HepG2 (cell line): Measurements from ENCODE around the gene PGK2. TPM values are rescaled to one million over a fixed set of nuclear protein-coding genes. Genes with fewer than 3 reads are reported as not detected.

Experiments used
- ATAC-seq: fragments of 200-7000 bp; cut with Tn5 transposase; 3 replicates; pipeline ENCODE4 v1.9.1; 2020; ENCODE audit warnings: mild to moderate bottlenecking, moderate library complexity
- BruUV-seq: library from RNA; stranded (reverse); fragments of 400-500 nt; replicated peaks from 2 replicates; lab custom pipeline; 2021; lab: Mats Ljungman, UMichigan
- CTCF ChIA-PET: fragments of 300-600 bp; formaldehyde crosslinking; extraction: SDS; loops from one replicate; lab custom pipeline; 2021; ENCODE audit warnings: low total read pairs, inconsistent platforms, low intra/inter-chr PET ratio; lab: Yijun Ruan, JAX
- POLR2A ChIA-PET: fragments of 350-600 bp; sonication (Branson Sonifier 250); formaldehyde crosslinking; loops from one replicate; lab custom pipeline; 2020; ENCODE audit warnings: antibody characterized with exemption, inconsistent platforms; lab: Yijun Ruan, JAX
- DNase-seq: peaks from one replicate; pipeline ENCODE4 v3.0.0-alpha.2; 2015; ENCODE audit warnings: low spot score
- FAIRE-seq: peaks from 3 replicates; lab custom pipeline; 2011; peaks lifted over from hg19 to GRCh38; lab: Jason Lieb, UNC
- H2AFZ ChIP-seq: one replicate; pipeline ENCODE4 v1.6.1; 2011; ENCODE audit warnings: low read length, inconsistent platforms
- H3K27ac ChIP-seq: fragments of 300-600 bp; 3 replicates; pipeline ENCODE4 v1.8.0; 2011; ENCODE audit warnings: mixed run types, mild to moderate bottlenecking, mixed read lengths, low read length, inconsistent platforms; ENCODE audit not compliant: insufficient read depth; ENCODE audit errors: extremely low read length
- H3K27me3 ChIP-seq, 2 experiments: fragments of 200-600 bp in 1 of 2; 2 replicates in 1 of 2; 3 replicates in 1 of 2; pipeline versions ENCODE4 v1.6.0 to v1.8.0; 2011; ENCODE audit warnings: low read length in 2 of 2, mild to moderate bottlenecking in 2 of 2, moderate library complexity in 2 of 2, inconsistent platforms in 1 of 2; ENCODE audit not compliant: insufficient read depth in 2 of 2, control insufficient read depth in 1 of 2
- H3K36me3 ChIP-seq, 2 experiments: fragments of 200-600 bp in 1 of 2; replicated peaks in 1 of 2; 2 replicates in 1 of 2; 3 replicates in 1 of 2; pipeline versions ENCODE4 v1.5.1 to v1.8.0; 2011; ENCODE audit warnings: low read length in 2 of 2, inconsistent platforms in 1 of 2; ENCODE audit not compliant: insufficient read depth in 2 of 2, control insufficient read depth in 1 of 2
- H3K4me1 ChIP-seq: 2 replicates; pipeline ENCODE4 v1.5.1; 2012; ENCODE audit warnings: low read length, inconsistent platforms; ENCODE audit not compliant: insufficient read depth
- H3K4me2 ChIP-seq: 2 replicates; pipeline ENCODE4 v1.6.0; 2011; ENCODE audit warnings: low read depth, low read length, inconsistent platforms
- H3K4me3 ChIP-seq, 3 experiments: fragments of 200-600 bp in 1 of 3; sonication (generic), shearing (Covaris generic) in 1 of 3; replicated peaks in 1 of 3; 2 replicates each; pipeline ENCODE4 v1.5.1; 2011 to 2016; ENCODE audit warnings: low read length in 3 of 3, inconsistent platforms in 2 of 3, low read depth in 2 of 3, mild to moderate bottlenecking in 2 of 3, control low read depth in 1 of 3, mixed read lengths in 1 of 3; ENCODE audit not compliant: insufficient read depth in 1 of 3
- H3K79me2 ChIP-seq: one replicate; pipeline ENCODE4 v1.6.1; 2011; ENCODE audit warnings: low read length, inconsistent platforms; ENCODE audit not compliant: insufficient read depth
- H3K9ac ChIP-seq: 2 replicates; pipeline ENCODE4 v1.6.0; 2011; ENCODE audit warnings: mild to moderate bottlenecking, low read depth, low read length, inconsistent platforms; ENCODE audit not compliant: insufficient read depth
- H3K9me3 ChIP-seq: 2 replicates; pipeline ENCODE4 v1.5.1; 2012; ENCODE audit warnings: mild to moderate bottlenecking, low read length
- H4K20me1 ChIP-seq: 2 replicates; pipeline ENCODE4 v1.6.0; 2011; ENCODE audit warnings: inconsistent platforms, mild to moderate bottlenecking, low read length, moderate library complexity; ENCODE audit not compliant: insufficient read depth
- HNRNPH1 ChIP-seq: fragments of 200-400 bp; formaldehyde crosslinking; optimal IDR thresholded peaks from 2 replicates; pipeline ENCODE3; 2017; ENCODE audit warnings: mild to moderate bottlenecking, low read depth, low read length
- SMYD3 ChIP-seq: sonication (generic); formaldehyde crosslinking; IDR thresholded peaks from 2 replicates; pipeline ENCODE4 v1.8.1; 2023; ENCODE audit warnings: mild to moderate bottlenecking, missing genetic modification reagents
- ZEB1 ChIP-seq: IDR thresholded peaks from 2 replicates; pipeline ENCODE4 v1.6.1; 2012; ENCODE audit warnings: mild to moderate bottlenecking, low read depth, inconsistent platforms; ENCODE audit not compliant: insufficient replicate concordance
- ZFP36L1 ChIP-seq: sonication (generic); formaldehyde crosslinking; IDR thresholded peaks from 2 replicates; pipeline ENCODE4 v1.8.0; 2022; ENCODE audit warnings: mild to moderate bottlenecking, missing genetic modification reagents, moderate library complexity
- ZNF282 ChIP-seq: fragments of 450-650 bp; IDR thresholded peaks from 2 replicates; pipeline ENCODE4 v1.6.1; 2018; ENCODE audit not compliant: partially characterized antibody
- ZNF776 ChIP-seq: sonication (generic); formaldehyde crosslinking; IDR thresholded peaks from 2 replicates; pipeline ENCODE4 v1.4.0; 2020; ENCODE audit warnings: mild to moderate bottlenecking, missing genetic modification reagents
- ZZZ3 ChIP-seq: sonication (generic); formaldehyde crosslinking; IDR thresholded peaks from 2 replicates; pipeline ENCODE4 v1.4.0; 2020; ENCODE audit warnings: missing genetic modification reagents, mild to moderate bottlenecking, borderline replicate concordance
- WGBS: methylation state at CpG from one replicate; pipeline ENCODE4 v1.1.6; 2017; ENCODE audit warnings: low lambda C conversion rate; 5-methylcytosine and 5-hydroxymethylcytosine counted together
- in situ Hi-C: cut with HindIII; loops from 2 replicates; pipeline ENCODE4 v1.10.0; 2017; ENCODE audit warnings: low pct_unique_long_range_greater_than_20kb; ENCODE audit not compliant: extremely low pct_ligation_motif_present
- intact Hi-C: fragments of 100-400 bp; cut with micrococcal nuclease; formaldehyde crosslinking; loops from one replicate; pipeline ENCODE4 v1.10.0; 2022; ENCODE audit not compliant: unreplicated experiment
- polyA plus RNA-seq, 8 experiments: library from polyadenylated mRNA; depleted of rRNA in 3 of 8; stranded (reverse) in 7 of 8; unstranded in 1 of 8; fragments of >200 nt; fragmentation: Illumina TruSeq in 4 of 8; extraction: Trizol in 4 of 8; gene quantifications; 2 replicates each; pipeline versions ENCODE4 v1.2.1 to v1.2.3, GENCODE V29; 2011 to 2016; ENCODE audit warnings: low read depth in 4 of 8, missing spikeins in 1 of 8, mixed read lengths in 1 of 8; ENCODE audit not compliant: insufficient read depth in 1 of 8
- total RNA-seq, 5 experiments: library from RNA; depleted of rRNA; stranded (reverse); fragments of >200 nt; fragmentation: Illumina TruSeq; extraction: Trizol; gene quantifications; 2 replicates each; pipeline ENCODE4 v1.2.3, GENCODE V29; 2016; ENCODE audit warnings: low read depth in 1 of 5
- TF ChIP-seq, protein P1 (sequence below): sonication (generic); formaldehyde crosslinking; IDR thresholded peaks from 2 replicates; pipeline ENCODE4 v1.9.0; 2022; ENCODE audit warnings: low read depth, missing genetic modification reagents
- TF ChIP-seq, protein P2 (sequence below): sonication (generic); formaldehyde crosslinking; IDR thresholded peaks from 2 replicates; pipeline ENCODE4 v1.8.0; 2022; ENCODE audit warnings: mild to moderate bottlenecking, missing genetic modification reagents, moderate library complexity
- TF ChIP-seq, protein P3 (sequence below): sonication (generic); formaldehyde crosslinking; IDR thresholded peaks from 2 replicates; pipeline ENCODE4 v1.4.0; 2020; ENCODE audit warnings: missing genetic modification reagents
- TF ChIP-seq, protein P4 (sequence below): sonication (generic); formaldehyde crosslinking; IDR thresholded peaks from 2 replicates; pipeline ENCODE4 v1.8.0; 2022; ENCODE audit warnings: mild to moderate bottlenecking, missing genetic modification reagents, borderline replicate concordance
- TF ChIP-seq, protein P5 (sequence below): sonication (generic); formaldehyde crosslinking; IDR thresholded peaks from 2 replicates; pipeline ENCODE4 v1.4.0; 2020; ENCODE audit warnings: mild to moderate bottlenecking, missing genetic modification reagents

PGK2 gene
- total and polyA plus RNA-seq, 2 of the 13 experiments (the other 11 are each of a cell fraction or from before 2014, with no cell fraction given) = not detected

DNA sequence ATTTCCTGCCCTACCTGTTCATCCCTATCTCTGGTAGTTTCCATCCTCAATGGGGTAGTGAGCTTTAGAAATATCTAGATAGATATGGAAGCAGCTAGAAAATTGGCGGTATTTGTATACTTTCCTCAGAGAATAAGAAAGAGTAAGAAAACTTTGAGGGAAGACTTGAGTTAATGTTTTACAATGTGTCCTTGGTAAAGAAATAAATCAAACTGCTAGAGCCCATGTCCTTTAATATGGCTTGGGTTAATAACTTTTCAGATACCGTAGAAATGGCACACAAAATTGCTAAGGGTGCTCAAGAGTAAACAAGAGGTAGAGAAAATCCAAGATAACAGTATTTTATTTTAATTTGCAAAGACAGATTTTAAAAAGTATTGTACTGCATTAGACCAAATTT, 28.1 kb upstream of the PGK2 start:
- no peaks in the 10 kb centered on the region for H3K79me2 ChIP-seq
- no peak for DNase-seq
- H3K27me3 ChIP-seq = no peaks in the 10 kb centered on the region
- H3K27ac ChIP-seq = no peak overlapping the region
- TF ChIP-seq ZEB1 = no peak
- no peak for TF ChIP-seq SMYD3 (CRISPR knock-in tag)
- TF ChIP-seq, protein P1, sequence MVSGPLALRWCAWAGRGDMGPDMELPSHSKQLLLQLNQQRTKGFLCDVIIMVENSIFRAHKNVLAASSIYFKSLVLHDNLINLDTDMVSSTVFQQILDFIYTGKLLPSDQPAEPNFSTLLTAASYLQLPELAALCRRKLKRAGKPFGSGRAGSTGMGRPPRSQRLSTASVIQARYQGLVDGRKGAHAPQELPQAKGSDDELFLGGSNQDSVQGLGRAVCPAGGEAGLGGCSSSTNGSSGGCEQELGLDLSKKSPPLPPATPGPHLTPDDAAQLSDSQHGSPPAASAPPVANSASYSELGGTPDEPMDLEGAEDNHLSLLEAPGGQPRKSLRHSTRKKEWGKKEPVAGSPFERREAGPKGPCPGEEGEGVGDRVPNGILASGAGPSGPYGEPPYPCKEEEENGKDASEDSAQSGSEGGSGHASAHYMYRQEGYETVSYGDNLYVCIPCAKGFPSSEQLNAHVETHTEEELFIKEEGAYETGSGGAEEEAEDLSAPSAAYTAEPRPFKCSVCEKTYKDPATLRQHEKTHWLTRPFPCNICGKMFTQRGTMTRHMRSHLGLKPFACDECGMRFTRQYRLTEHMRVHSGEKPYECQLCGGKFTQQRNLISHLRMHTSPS (CRISPR knock-in tag) = no peak
- no peak for TF ChIP-seq ZNF776 (CRISPR knock-in tag)
- TF ChIP-seq ZZZ3 (CRISPR knock-in tag) = no peak
- TF ChIP-seq, protein P2, sequence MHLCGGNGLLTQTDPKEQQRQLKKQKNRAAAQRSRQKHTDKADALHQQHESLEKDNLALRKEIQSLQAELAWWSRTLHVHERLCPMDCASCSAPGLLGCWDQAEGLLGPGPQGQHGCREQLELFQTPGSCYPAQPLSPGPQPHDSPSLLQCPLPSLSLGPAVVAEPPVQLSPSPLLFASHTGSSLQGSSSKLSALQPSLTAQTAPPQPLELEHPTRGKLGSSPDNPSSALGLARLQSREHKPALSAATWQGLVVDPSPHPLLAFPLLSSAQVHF (CRISPR knock-in tag) = no peak
- no peak for TF ChIP-seq ZNF282
- TF ChIP-seq, protein P3, sequence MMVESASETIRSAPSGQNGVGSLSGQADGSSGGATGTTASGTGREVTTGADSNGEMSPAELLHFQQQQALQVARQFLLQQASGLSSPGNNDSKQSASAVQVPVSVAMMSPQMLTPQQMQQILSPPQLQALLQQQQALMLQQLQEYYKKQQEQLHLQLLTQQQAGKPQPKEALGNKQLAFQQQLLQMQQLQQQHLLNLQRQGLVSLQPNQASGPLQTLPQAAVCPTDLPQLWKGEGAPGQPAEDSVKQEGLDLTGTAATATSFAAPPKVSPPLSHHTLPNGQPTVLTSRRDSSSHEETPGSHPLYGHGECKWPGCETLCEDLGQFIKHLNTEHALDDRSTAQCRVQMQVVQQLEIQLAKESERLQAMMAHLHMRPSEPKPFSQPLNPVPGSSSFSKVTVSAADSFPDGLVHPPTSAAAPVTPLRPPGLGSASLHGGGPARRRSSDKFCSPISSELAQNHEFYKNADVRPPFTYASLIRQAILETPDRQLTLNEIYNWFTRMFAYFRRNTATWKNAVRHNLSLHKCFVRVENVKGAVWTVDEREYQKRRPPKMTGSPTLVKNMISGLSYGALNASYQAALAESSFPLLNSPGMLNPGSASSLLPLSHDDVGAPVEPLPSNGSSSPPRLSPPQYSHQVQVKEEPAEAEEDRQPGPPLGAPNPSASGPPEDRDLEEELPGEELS (CRISPR knock-in tag) = no peak
- TF ChIP-seq HNRNPH1 = no peak
- TF ChIP-seq, protein P4, sequence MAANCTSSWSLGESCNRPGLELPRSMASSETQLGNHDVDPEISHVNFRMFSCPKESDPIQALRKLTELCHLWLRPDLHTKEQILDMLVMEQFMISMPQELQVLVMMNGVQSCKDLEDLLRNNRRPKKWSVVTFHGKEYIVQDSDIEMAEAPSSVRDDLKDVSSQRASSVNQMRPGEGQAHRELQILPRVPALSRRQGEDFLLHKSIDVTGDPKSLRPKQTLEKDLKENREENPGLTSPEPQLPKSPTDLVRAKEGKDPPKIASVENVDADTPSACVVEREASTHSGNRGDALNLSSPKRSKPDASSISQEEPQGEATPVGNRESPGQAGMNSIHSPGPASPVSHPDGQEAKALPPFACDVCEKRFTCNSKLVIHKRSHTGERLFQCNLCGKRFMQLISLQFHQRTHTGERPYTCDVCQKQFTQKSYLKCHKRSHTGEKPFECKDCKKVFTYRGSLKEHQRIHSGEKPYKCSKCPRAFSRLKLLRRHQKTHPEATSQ (CRISPR knock-in tag) = no peak
- TF ChIP-seq, protein P5, sequence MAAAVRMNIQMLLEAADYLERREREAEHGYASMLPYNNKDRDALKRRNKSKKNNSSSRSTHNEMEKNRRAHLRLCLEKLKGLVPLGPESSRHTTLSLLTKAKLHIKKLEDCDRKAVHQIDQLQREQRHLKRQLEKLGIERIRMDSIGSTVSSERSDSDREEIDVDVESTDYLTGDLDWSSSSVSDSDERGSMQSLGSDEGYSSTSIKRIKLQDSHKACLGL = no peak
- no peak for TF ChIP-seq ZFP36L1 (CRISPR knock-in tag)
- 39% methylated on average over 2 of the region's 2 CpGs for WGBS
- no TSS peak for BruUV-seq
- H2AFZ ChIP-seq = no peak overlapping the region
- no peak for FAIRE-seq
- H3K4me3 ChIP-seq = no peak overlapping the region
- H3K4me2 ChIP-seq = no peak overlapping the region
- POLR2A ChIA-PET = no interaction called here
- no peaks in the 10 kb centered on the region for H3K36me3 ChIP-seq
- no peaks in the 10 kb centered on the region for H3K4me1 ChIP-seq
- CTCF ChIA-PET = no interaction called here
- H3K9me3 ChIP-seq = no peaks in the 10 kb centered on the region
- no peaks in the 10 kb centered on the region for H4K20me1 ChIP-seq
- ATAC-seq = no peak
- in situ Hi-C loops = no loop called here
- intact Hi-C loops = no loop called here
- H3K9ac ChIP-seq = no peak overlapping the region
